ENCODE results near the gene SCN9A.
"Not testable (repeated sequence)": the region's sequence is repeated elsewhere in the genome, so short reads cannot be mapped to it uniquely, and the experiment has no call there.

SCN9A gene

DNA sequence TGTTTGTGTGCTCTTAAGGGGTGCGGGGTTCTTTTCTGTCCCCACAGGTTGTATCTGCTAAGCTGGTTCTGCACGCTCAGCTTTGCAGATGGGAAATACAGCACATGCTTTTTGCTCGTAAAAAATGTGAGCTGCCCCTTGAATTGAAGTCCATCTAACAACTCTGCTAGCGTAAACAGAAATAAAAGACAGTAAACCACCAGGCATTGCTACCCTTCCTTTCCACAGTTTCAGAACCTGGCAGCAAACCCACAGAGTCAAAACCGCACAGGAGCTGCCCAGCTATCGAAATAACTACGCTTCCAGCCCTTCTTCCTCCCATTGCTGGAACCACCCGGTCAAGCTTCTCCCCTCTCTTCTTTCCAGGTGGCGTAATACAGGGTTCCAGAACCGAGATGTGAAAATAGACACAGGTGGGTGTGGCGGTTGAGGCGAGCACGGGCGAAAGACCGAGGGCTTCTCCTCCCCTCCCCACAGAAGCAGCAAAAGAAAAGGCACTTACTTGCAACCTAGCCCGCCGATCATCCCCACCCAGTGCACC lies 479 bp downstream of the SCN9A start:
- peak; percentile 4 for DNase-seq (ENCODE audit: low spot score)

DNA sequence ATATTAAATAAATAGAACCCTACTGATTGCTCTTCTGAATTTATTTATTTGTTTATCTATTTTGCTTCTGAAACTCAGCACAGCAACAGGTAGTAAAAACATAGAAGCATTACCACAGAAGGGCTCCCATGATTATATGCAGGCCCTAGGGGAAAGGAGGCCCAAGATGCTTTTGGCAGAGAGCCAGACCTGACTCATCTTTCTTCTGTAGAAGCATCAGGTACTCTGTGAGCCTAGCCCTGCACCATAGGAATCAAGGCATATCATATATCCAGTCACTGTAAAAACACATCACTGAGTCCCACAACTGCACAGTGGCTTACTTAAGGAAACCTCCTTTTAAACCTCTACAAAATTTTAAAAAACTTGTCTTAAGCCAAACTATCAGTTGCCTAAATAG lies 1.8 kb downstream of the SCN9A start:
- DNase-seq (ENCODE audit: low spot score): peak; percentile 7

DNA sequence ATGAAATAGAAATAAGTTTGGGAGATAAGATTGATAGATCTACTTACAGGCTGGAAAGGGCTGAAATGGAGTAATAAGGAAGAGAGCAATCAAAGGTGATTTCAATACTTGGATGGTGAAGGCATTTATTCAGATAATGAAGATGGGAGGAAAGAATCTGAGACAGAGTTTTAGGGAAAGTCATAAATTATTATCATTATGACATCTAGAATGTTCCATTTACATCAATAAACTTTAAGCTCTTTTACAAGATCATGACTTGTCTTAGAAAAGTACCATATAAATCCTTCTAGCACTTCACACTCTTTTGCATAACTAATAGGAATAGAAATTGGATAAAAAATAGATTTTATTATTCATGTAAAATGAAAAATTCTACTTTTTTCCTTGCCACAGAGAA lies 2.2 kb downstream of the SCN9A start:
- no peak for DNase-seq (ENCODE audit: low spot score)

DNA sequence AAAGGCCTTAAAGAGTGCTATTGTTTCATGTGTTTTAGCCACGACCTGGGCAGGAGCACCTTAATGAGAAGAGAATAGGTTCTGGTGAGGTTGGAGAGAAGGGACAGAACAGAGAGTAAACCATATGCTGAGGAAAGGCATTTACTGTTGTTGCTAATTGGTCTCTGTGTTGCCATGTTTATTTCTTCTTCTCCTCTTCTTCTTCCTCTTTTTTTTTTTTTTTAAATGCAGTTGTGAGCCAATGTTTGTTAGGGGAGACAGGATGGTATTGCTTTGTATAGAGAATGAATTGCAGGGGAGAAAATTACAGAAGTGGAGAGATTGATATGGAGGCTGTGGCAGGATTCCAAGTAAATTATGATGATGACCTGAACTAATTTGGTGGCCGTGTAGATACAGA lies 2.6 kb downstream of the SCN9A start:
- no peak for DNase-seq (ENCODE audit: low spot score)

DNA sequence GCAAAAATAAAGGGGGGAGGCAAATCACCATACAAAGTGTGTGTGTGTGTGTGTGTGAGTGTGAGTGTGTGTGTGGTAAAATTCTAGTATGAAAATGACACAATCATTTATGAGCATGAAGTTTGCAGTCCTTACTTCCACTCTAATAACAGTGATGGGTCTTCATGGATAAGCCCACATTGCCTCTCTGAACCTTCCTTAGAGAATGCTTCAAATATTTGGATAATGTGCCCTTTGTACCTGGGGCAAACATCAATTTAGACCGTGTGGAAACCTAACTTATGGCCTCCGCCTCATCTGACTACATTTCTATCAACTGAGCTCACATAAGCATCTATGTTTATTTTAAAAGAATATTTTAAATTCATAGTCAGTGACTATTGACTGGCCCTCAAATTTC lies 3.7 kb downstream of the SCN9A start:
- DNase-seq (ENCODE audit: low spot score): no peak

DNA sequence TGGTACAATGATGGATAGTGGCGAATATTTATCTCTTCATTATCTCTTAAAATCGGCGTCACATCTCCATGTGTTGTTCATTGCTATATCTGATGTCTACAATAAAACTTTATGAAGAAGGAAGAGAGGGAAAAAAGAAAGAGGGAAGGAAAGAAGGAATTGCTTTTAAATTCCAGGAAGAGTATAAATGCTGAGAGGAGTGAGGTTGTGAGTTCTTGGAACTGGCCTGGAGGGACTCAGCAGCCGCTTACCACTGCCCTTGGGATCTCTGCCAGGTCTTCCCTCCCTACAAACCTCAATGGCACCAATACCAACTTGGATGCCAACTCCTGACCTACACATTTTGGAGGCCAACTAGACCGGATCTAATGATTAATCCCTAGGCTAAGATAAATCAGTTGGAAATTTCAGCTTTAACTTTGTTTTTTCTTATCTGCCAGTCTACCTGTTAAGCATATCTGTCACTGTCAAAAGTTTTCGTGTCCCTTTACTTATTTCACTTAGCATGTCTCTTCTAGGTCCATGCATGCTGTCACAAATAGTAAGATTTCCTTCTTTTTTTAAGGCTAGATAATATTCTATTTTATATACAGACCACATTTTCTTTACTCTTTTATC lies 9.8 kb downstream of the SCN9A start:
- no peak for DNase-seq (ENCODE audit: low spot score)

DNA sequence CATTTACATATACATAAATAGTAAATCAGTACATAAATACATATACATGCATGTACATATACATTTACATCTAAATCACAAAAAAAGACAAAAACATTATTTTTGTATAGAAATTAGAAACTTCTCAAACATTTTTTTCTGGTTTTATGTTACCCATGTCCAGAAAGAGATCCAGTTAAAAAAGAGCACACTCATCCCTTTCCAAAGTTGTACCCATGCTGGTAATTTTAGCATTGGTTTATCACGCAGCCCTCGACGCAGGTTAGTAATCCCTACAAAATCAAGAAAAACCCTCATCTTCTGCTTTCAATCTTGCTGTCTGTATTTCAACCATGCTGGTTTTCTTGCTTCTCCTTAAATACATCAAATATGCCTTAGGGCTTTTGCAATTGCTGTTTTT lies 10.5 kb downstream of the SCN9A start:
- DNase-seq (ENCODE audit: low spot score): no peak

DNA sequence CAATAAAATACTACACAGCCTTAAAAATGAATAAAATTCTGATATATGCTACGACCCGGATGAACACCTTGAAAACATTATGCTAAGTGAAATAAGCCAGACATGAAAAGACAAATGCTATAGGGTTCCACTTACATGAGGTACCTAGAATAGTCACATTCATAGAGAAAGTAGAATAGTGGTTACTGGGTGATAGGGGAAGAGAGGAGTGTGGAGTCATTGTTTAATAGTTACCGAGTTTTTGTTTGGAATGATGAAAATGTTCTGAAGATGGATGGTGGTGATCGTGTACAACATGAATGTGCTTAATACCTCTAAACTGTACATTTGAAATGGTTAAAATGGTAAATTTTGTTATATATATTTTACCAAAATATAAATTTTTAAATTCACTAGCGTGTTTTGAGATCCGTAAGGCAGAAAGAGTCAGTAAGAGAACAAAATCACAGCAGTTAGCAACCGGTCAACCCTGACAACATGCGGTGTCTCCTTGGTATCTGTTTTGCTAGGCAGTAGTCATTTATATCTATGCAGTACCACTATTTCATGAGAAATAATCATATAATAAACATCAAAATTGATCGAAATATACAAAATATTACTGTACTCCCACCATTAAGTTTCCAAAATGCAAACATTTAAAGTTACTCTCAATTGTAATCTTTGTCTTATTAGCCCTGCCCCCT lies 11.1 kb downstream of the SCN9A start:
- DNase-seq (ENCODE audit: low spot score): no peak

DNA sequence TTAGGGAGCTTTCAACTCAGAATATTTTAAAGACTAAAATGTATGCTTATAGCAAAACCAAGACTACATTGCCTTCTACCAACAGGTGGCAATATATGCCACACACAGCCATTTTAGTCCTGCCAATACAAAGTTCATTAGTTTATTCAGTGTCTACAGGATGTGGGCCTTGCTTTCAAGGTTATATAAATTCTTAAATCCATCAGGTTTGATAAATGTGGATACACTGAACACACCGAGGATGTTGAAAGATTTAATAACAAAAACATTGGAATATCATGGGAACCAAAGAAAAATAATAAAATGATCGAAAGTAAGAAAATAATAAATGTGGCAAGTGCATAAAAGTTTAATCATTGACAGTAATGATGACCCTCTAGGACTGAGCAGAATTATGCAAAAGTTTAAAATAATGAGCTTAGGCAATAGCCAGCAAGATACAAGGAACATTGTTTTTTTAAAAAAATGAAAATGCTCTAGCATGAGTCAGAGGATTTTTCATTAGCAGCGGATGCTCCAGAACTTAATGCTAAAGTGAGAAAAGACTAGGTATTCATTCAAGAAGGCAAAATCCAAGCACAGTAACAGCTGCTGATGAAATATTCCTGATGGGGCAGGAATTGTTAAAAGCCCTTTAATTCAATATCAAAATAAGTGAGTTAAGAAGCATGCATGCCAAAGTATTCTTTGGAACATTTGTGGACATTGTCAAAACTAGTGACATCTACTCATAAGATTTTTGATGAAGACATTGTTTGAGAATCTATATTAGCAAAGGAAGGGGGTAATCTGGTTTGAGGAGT lies 14.2 kb downstream of the SCN9A start:
- no peak for DNase-seq (ENCODE audit: low spot score)

DNA sequence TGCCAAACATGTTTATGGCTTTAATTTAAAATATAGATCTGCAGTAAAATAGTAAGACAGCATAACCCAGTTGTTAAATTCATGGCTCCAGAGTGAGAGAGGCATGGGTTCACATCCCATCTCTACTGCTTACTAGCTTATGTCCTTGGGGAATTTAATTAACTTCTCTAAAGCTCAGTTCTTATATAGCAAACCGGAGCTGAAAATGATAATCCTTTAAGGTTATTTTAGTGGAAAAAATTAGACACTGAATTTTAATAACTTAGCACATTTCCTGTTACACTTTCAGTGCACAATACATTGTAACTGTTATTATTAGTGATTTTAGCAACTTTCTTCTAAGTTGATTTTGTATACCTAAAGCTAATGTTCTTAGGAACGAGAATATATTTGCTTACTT lies 14.8 kb downstream of the SCN9A start:
- DNase-seq (ENCODE audit: low spot score): no peak

DNA sequence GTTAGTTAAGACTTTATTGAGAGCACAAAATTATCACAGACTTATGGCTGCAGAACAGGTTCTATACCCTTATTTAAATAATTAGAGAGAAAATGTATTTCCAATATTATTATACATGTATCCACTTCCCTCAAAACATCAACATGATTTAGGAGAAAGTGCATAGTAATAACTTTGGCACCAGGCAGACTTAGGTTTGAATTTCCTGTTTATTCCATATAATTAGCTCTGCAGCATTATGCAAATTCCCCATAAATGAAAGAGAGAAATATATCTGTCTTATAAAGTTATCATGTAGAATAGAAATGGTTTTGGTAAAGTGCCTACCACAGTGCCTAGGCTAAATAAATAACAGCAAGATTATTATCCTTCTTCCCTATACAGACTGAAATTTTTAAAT lies 15.3 kb downstream of the SCN9A start:
- no peak for DNase-seq (ENCODE audit: low spot score)

DNA sequence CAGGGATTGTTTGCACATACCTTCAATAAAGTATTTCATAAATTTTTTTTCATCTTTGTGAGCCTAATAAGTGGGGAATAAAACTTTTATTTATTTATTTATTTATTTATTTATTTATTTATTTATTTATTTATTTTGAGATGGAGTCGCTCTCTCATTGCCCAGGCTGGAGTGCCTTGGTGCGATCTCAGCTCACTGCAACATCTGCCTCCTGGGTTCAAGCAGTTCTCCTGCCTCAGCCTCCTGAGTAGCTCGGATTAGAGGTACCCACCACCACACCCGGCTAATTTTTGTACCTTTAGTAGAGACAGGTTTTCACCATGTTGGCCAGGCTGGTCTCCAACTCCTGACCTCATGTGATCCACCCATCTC lies 17.8 kb downstream of the SCN9A start:
- DNase-seq (ENCODE audit: low spot score): not testable (repeated sequence)

DNA sequence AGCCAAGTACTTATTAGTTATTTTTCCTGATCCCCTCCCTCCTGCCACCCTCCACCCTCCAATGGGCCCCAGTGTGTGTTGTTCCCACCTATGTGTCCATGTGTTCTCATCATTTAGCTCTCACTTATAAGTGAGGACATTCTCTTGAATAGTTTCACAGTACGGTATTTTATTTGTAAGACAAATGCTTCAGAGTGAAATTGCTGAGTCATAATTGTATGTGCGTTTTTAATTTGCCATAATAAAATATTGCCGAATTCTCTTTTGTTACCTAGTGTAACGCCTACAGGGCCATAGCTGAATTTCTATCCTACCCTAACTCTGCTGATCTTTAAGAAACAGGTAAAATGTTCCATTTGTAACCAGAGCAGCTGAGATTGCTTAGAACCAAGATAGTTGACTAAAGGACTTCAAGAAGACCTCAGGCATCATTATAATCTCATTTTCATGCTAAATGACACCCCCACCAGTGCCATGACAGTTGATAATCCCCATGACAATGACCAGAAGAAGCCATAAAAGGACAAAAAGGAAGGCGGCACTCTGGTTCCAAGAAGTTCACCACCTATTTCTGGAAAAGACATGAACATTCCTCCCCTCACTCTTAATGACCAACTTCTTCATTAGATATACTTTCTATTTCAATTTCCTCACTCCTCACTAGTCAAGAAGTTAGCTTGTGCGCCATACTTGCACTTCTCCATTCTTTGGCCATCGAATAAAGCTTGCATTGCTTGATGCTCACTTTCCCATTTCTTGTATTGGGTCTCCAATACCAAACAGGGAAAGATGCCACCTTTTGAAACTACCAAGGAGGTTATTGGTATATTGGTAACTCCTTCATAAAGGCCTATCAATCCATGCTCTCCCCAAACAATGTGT lies 18.4 kb downstream of the SCN9A start:
- DNase-seq (ENCODE audit: low spot score): no peak

DNA sequence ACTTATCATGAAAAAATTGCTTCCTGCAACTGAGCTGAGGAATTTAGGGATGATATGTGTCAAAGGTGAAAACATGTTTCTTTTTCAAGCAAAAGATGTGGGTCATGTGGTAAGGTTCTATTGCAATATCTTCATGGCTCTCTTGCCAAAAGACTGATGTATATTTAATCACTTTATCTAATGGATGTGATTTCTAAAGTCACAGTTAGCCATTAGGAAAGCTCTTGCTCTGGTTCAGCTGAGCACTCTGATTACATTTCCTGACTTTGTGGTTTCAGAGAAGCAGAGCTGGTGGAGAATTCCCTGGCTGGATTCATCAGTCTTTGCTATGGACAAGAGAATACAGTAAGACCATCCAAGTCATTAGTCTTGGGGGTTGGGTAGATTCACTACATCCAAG lies 24.4 kb downstream of the SCN9A start:
- DNase-seq (ENCODE audit: low spot score): no peak

DNA sequence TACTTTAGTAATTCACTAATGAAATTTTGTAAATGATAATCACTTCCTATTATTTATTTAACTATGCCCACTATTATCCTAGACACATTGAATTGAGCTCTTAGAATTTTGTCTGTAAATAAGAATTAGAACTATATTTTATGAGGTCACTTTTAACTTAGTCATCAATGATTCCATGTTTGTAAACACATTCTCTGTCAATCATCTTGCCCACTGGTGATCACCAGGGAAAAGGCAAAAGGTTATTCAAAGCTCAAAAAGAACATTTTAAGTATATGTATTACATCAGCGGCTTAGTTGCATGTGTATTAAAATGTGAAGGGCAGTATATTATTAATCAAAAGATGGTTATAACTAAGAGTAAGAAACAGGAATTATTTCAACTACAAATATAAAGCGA lies 25.2 kb downstream of the SCN9A start:
- DNase-seq (ENCODE audit: low spot score): no peak

DNA sequence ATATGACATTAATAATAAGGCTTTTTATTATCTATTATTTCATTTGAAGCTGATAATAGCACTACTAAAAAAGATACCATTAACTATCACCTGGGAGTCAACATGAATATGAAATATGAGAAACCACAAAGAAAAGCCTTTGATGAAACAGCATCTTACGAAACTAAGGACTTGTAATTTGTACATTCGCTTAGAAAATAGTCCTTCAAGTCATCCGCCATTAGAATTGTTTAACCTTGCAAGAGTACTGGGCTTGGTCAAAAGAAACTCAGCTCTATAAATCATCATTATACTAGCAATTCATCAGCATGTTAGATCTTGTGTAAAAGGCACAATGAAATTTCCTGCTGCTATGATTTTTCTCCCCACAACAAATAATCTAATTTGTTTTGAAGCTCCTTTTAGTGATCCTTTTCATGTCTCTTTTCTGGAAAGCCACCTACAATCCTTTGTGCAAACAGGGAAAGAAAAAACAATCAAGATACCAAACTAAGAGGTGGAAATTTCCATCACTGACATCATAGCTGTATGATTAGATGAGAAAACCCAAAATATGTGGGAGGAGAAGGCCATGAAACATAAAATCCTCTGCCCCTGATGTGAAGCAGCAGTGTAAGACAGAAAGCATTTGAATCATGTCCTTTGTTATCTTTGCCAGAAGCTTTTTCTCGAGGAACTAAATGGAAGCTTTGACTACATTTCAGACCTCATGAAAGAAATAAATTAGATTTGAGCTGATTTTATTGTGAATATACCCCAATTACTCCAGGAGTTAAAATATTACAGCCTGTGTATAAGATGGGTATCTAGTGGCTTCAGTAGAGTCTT lies 31.2 kb downstream of the SCN9A start:
- no peak for DNase-seq (ENCODE audit: low spot score)

DNA sequence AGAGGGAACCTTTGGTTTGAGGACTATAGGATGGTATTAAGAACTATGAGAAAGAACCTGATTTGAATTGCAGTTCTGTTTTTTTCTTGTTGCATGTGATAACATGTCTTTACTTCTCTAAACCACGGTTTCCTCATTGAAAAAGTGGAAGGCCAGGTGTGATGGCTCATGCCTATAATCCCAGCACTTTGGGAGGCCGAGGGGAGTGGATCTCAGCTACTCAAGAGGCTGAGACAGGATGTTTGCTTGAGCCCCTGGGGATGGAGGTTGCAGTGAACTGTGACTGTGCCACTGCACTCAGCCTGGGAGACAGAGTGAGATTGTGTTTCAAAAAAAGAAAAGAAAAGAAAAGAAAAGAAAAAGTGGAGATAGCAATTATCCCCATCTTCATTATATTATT lies 32.3 kb downstream of the SCN9A start:
- no peak for DNase-seq (ENCODE audit: low spot score)

DNA sequence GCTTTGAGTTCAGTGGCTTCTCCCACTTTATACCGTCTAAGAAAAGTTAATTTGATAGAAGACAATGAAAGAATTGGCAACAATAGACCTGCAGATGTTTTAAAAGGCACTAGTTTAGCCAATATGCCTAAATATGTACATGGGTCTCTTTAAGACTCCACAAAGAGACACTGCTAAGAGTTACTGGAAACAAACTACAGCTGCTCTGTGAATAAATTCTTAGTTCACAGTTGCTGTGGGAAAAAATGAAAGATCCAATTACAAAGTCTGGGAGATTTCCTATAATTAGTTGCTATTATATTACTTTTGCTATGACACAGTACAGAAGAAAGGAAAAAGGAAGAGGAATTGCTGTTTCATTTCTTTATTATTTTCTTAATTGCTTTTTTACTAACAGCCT lies 34.3 kb downstream of the SCN9A start:
- DNase-seq (ENCODE audit: low spot score): no peak

DNA sequence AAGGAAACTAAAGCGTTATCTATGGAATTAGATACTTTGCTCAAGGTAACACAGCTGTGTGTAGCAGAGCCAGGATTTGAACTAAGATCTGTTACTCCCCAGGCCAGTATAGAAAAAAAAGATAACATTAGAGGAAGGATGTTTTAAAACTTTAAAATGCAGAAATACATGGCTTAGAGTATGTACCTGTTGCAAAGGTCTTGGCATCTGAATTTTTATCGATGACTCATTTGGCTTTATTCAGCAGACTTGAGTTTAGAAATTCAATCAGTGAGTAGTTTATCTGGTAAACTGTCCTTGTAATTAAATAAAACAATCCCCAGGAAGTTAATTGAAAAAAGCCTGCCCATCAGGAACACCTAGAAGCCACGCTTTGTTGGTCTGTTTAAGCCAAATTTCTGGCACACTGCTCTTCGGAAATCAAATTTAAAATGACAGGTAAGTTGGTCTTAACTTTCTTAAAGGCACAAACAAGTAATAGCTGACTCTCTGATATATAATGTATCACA lies 36.9 kb downstream of the SCN9A start:
- DNase-seq (ENCODE audit: low spot score): no peak

DNA sequence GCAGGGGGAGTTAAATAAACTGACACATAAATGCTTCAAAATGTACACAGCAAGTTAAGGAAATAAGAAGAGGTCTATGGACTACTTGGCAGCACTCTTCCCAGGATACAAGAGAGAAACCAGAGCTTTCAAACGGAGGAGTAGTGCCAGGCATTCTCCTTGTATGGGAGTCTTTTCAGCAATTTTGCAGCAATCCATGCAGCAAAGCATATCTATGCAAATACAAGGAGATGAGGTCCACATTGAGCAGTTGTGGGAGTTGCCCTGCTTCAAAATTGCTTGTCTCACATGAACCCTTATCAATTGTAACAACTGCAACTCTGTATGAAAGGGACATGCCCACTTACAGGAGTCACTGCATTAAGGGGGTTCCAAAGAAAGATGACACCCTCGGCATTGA lies 37.8 kb downstream of the SCN9A start:
- DNase-seq (ENCODE audit: low spot score): no peak

DNA sequence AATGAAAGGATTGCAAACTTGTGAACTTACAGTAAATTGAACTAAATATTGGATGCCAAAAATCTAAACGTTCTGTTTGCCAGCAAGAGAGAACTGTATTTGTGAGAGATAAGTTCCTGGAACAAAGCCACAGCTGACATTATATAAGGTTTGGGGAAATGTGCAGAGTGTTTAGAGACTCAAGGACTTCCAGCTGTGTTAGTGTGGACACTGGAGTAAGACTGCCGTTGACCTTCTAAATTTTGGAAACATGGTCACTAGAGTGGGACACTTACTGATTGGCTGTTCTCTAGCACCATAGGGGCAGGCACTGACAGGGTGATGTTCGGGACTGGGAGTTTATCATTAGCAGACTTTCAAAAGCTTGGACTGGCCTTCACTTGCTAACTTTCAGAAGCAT lies 40.5 kb downstream of the SCN9A start:
- DNase-seq (ENCODE audit: low spot score): no peak

All from activated CD4-positive, alpha-beta T cell treated with anti-CD3 and anti-CD28 coated beads, Interleukin-2, Interleukin-4, amounts not matched to agents 100 ng/mL and 50 ng/mL, durations not matched to agents 16 hours and 8 hours (primary cell).